IMR-90 (cell line): ENCODE measurements around the gene MSI2. TPM values are rescaled to one million over a fixed set of nuclear protein-coding genes. Genes with fewer than 3 reads are reported as not detected.

Source experiments
- ATAC-seq: fragments of 200-7000 bp; cut with Tn5 transposase; 2 replicates; pipeline ENCODE4 v1.9.1; 2020; ENCODE audit warnings: low read depth, mild to moderate bottlenecking, moderate library complexity
- BruUV-seq: library from RNA; stranded (reverse); fragments of 400-500 nt; replicated peaks from 2 replicates; lab custom pipeline; 2021; lab: Mats Ljungman, UMichigan
- CTCF ChIA-PET: fragments of 300-600 bp; formaldehyde crosslinking; extraction: SDS; loops from one replicate; lab custom pipeline; 2021; ENCODE audit warnings: antibody characterized with exemption; lab: Yijun Ruan, JAX
- POLR2A ChIA-PET: fragments of 300-600 bp; sonication (Branson Sonifier 250); formaldehyde crosslinking; loops from one replicate; lab custom pipeline; 2022; ENCODE audit warnings: antibody characterized with exemption; ENCODE audit not compliant: unreplicated experiment; lab: Charles Lee
- DNase-seq: peaks from one replicate; pipeline ENCODE4 v3.0.0; 2013
- H2AFZ ChIP-seq: replicated peaks from 2 replicates; pipeline ENCODE3; 2013; ENCODE audit warnings: low read length, mild to moderate bottlenecking; ENCODE audit not compliant: poor library complexity
- H2AK5ac ChIP-seq: 2 replicates; pipeline ENCODE4 v1.6.1; 2013; ENCODE audit warnings: low read depth, low read length, inconsistent platforms
- H2AK9ac ChIP-seq: replicated peaks from 2 replicates; pipeline ENCODE3; 2013; ENCODE audit warnings: mild to moderate bottlenecking, low read depth, low read length, moderate library complexity; ENCODE audit not compliant: poor library complexity
- H2BK120ac ChIP-seq: 2 replicates; pipeline ENCODE4 v1.6.1; 2013; ENCODE audit warnings: low read depth, low read length, inconsistent platforms
- H2BK15ac ChIP-seq: 3 replicates; pipeline ENCODE4 v1.6.1; 2013; ENCODE audit warnings: low read depth, low read length, inconsistent platforms
- H2BK20ac ChIP-seq: 2 replicates; pipeline ENCODE4 v1.6.1; 2013; ENCODE audit warnings: low read depth, mild to moderate bottlenecking, inconsistent platforms, low read length, moderate library complexity
- H2BK5ac ChIP-seq: 2 replicates; pipeline ENCODE4 v1.6.1; 2013; ENCODE audit warnings: mild to moderate bottlenecking, low read depth, low read length, inconsistent platforms; ENCODE audit not compliant: poor library complexity, severe bottlenecking
- H3K14ac ChIP-seq: replicated peaks from 2 replicates; pipeline ENCODE4 v1.6.1; 2013; ENCODE audit warnings: low read depth, low read length, inconsistent platforms
- H3K18ac ChIP-seq: 2 replicates; pipeline ENCODE4 v1.6.1; 2013; ENCODE audit warnings: low read depth, low read length, control low read depth
- H3K23ac ChIP-seq: 2 replicates; pipeline ENCODE4 v1.6.1; 2013; ENCODE audit warnings: low read depth, low read length, inconsistent platforms
- H3K27ac ChIP-seq: 2 replicates; pipeline ENCODE4 v1.5.1; 2013; ENCODE audit warnings: mild to moderate bottlenecking, control low read depth, low read length; ENCODE audit not compliant: insufficient read depth
- H3K27me3 ChIP-seq: 2 replicates; pipeline ENCODE4 v1.6.1; 2013; ENCODE audit warnings: low read length; ENCODE audit not compliant: control insufficient read depth, insufficient read depth
- H3K36me3 ChIP-seq: 2 replicates; pipeline ENCODE4 v1.6.1; 2013; ENCODE audit warnings: low read length, mixed read lengths; ENCODE audit not compliant: control insufficient read depth, insufficient read depth
- H3K4ac ChIP-seq: 2 replicates; pipeline ENCODE4 v1.6.1; 2013; ENCODE audit warnings: low read depth, low read length, inconsistent platforms
- H3K4me1 ChIP-seq: 2 replicates; pipeline ENCODE4 v1.6.1; 2013; ENCODE audit warnings: low read length, mixed read lengths; ENCODE audit not compliant: control insufficient read depth, insufficient read depth
- H3K4me2 ChIP-seq: 2 replicates; pipeline ENCODE4 v1.6.1; 2013; ENCODE audit warnings: low read depth, mild to moderate bottlenecking, control low read depth, low read length, moderate library complexity
- H3K4me3 ChIP-seq: 2 replicates; pipeline ENCODE4 v1.5.1; 2013; ENCODE audit warnings: low read depth, mild to moderate bottlenecking, control low read depth, low read length, moderate library complexity; ENCODE audit not compliant: insufficient read depth
- H3K56ac ChIP-seq: 2 replicates; pipeline ENCODE4 v1.6.1; 2013; ENCODE audit warnings: low read length, inconsistent platforms; ENCODE audit not compliant: insufficient read depth; ENCODE audit errors: extremely low read depth
- H3K79me1 ChIP-seq, 2 experiments: 2 replicates each; pipeline ENCODE4 v1.6.1; 2013; ENCODE audit warnings: low read length in 2 of 2, inconsistent platforms in 1 of 2, low read depth in 1 of 2
- H3K9ac ChIP-seq: 2 replicates; pipeline ENCODE4 v1.6.1; 2013; ENCODE audit warnings: low read depth, low read length, control low read depth
- H3K9me1 ChIP-seq: 2 replicates; pipeline ENCODE4 v1.6.1; 2013; ENCODE audit warnings: low read length, inconsistent platforms; ENCODE audit not compliant: insufficient read depth
- H3K9me3 ChIP-seq: 2 replicates; pipeline ENCODE4 v1.6.1; 2013; ENCODE audit warnings: low read length; ENCODE audit not compliant: control insufficient read depth, insufficient read depth
- H4K20me1 ChIP-seq: 2 replicates; pipeline ENCODE4 v1.6.1; 2013; ENCODE audit warnings: low read length, inconsistent platforms; ENCODE audit not compliant: insufficient read depth
- H4K5ac ChIP-seq: 2 replicates; pipeline ENCODE4 v1.6.1; 2013; ENCODE audit warnings: mild to moderate bottlenecking, low read depth, low read length, control low read depth
- H4K8ac ChIP-seq, 2 experiments: 2 replicates each; pipeline ENCODE4 v1.6.1; 2013; ENCODE audit warnings: low read depth in 2 of 2, low read length in 2 of 2, control low read depth in 1 of 2, inconsistent platforms in 1 of 2
- H4K91ac ChIP-seq: 2 replicates; pipeline ENCODE4 v1.6.1; 2013; ENCODE audit warnings: low read depth, low read length, inconsistent platforms; ENCODE audit not compliant: insufficient read depth
- BHLHE40 ChIP-seq: fragments of 150-350 bp; IDR thresholded peaks from 2 replicates; pipeline ENCODE4 v1.6.1; 2016; ENCODE audit warnings: mild to moderate bottlenecking, low read depth, low read length
- CEBPB ChIP-seq: IDR thresholded peaks from 2 replicates; pipeline ENCODE4 v1.6.1; 2012; ENCODE audit warnings: low read depth, low read length, improper control_type of control experiment
- CHD1 ChIP-seq: IDR thresholded peaks from 2 replicates; pipeline ENCODE4 v1.6.1; 2012; ENCODE audit warnings: low read depth, low read length, improper control_type of control experiment
- CTCF ChIP-seq: conservative IDR thresholded peaks from 2 replicates; pipeline ENCODE4 v1.5.1; 2012; ENCODE audit warnings: mild to moderate bottlenecking, low read depth, low read length, improper control_type of control experiment
- ELK1 ChIP-seq: fragments of 150-350 bp; IDR thresholded peaks from 2 replicates; pipeline ENCODE4 v1.6.1; 2016; ENCODE audit warnings: low read depth, mild to moderate bottlenecking, low read length, moderate library complexity, borderline replicate concordance
- FOS ChIP-seq: fragments of 150-350 bp; IDR thresholded peaks from 2 replicates; pipeline ENCODE4 v1.6.1; 2016; ENCODE audit warnings: low read depth, low read length
- MAFK ChIP-seq: IDR thresholded peaks from 2 replicates; pipeline ENCODE4 v1.6.1; 2012; ENCODE audit warnings: low read depth, low read length, improper control_type of control experiment
- MAZ ChIP-seq: IDR thresholded peaks from 2 replicates; pipeline ENCODE4 v1.6.1; 2012; ENCODE audit warnings: low read depth, mild to moderate bottlenecking, low read length, improper control_type of control experiment, moderate library complexity, borderline replicate concordance
- MXI1 ChIP-seq: IDR thresholded peaks from 2 replicates; pipeline ENCODE4 v1.6.1; 2012; ENCODE audit warnings: low read depth, mild to moderate bottlenecking, low read length, moderate library complexity, borderline replicate concordance
- NFE2L2 ChIP-seq: fragments of 150-350 bp; IDR thresholded peaks from 2 replicates; pipeline ENCODE4 v1.6.1; 2016; ENCODE audit warnings: low read depth, mild to moderate bottlenecking, low read length
- POLR2A ChIP-seq: IDR thresholded peaks from 2 replicates; pipeline ENCODE4 v1.6.1; 2012; ENCODE audit warnings: mild to moderate bottlenecking, low read depth, low read length
- RAD21 ChIP-seq: IDR thresholded peaks from 2 replicates; pipeline ENCODE4 v1.6.1; 2012; ENCODE audit warnings: low read length, improper control_type of control experiment
- RCOR1 ChIP-seq: IDR thresholded peaks from 2 replicates; pipeline ENCODE4 v1.6.1; 2012; ENCODE audit warnings: mild to moderate bottlenecking, low read length, improper control_type of control experiment; ENCODE audit not compliant: insufficient replicate concordance
- RFX5 ChIP-seq: IDR thresholded peaks from 2 replicates; pipeline ENCODE4 v1.8.0; 2012; ENCODE audit warnings: low read depth, mild to moderate bottlenecking, low read length, moderate library complexity
- SMC3 ChIP-seq: fragments of 150-350 bp; IDR thresholded peaks from 2 replicates; pipeline ENCODE4 v1.6.1; 2016; ENCODE audit warnings: low read depth, mild to moderate bottlenecking, antibody characterized with exemption, low read length, moderate library complexity
- USF2 ChIP-seq: fragments of 150-350 bp; IDR thresholded peaks from 2 replicates; pipeline ENCODE4 v1.6.1; 2017; ENCODE audit warnings: mild to moderate bottlenecking, antibody characterized with exemption, low read length, low read depth
- WGBS, 2 experiments: methylation state at CpG; one replicate each; pipeline versions ENCODE4 v1.1.5 to v1.1.7; 2013; ENCODE audit warnings: missing lambda C conversion rate in 2 of 2; ENCODE audit not compliant: insufficient read length in 1 of 2; ENCODE audit errors: extremely low coverage in 2 of 2; 5-methylcytosine and 5-hydroxymethylcytosine counted together
- dilution Hi-C: fragments of 300-500 bp; cut with HindIII; formaldehyde crosslinking; loops from one replicate; pipeline ENCODE4 v1.14.3; 2018; ENCODE audit warnings: low sequenced_read_pairs; ENCODE audit not compliant: unreplicated experiment
- in situ Hi-C: fragments of 300-500 bp; cut with MboI; formaldehyde crosslinking; loops from 3 replicates; pipeline ENCODE4 v1.14.3; 2019; ENCODE audit warnings: low sequenced_read_pairs, inconsistent platforms, mixed read lengths
- intact Hi-C: fragments of 100-400 bp; cut with micrococcal nuclease; formaldehyde crosslinking; loops from 2 replicates; pipeline ENCODE4 v1.10.0; 2022
- polyA plus RNA-seq, 3 experiments: library from polyadenylated mRNA; depleted of rRNA; stranded (reverse); fragments of >200 nt; gene quantifications; 2 replicates each; pipeline ENCODE4 v1.2.3, GENCODE V29; 2012; ENCODE audit warnings: low replicate concordance in 1 of 3
- total RNA-seq: library from RNA; depleted of rRNA; stranded (reverse); fragments of >200 nt; gene quantifications from 2 replicates; pipeline ENCODE4 v1.2.3, GENCODE V29; 2012

Gene MSI2
- total and polyA plus RNA-seq, 2 of the 4 experiments (the other 2 are of a cell fraction), result 13.0 to 16.0 TPM

GRCh38 chr17:57508671-57509070 is 252.3 kb downstream of the MSI2 start:
- 96% methylated on average over 8 of the region's 10 CpGs; no CpG with 5 or more reads in 1 of the 2 experiments for WGBS, 2 experiments
- Histone ChIP-seq H3K4ac (no peak overlapping the region; the same call in 1 of the 2 replicates), H3K56ac (no peak overlapping the region), H3K27me3 (no peaks in the 10 kb centered on the region), H4K8ac (no peak overlapping the region), H3K4me3 (no peak overlapping the region), H3K79me1 (peaks cover 0 to 3% of the 10 kb centered on the region in 2 experiments; a peak in 2 of 4 replicates), H3K27ac (no peak overlapping the region), H3K4me2 (no peak overlapping the region), H4K91ac (no peak overlapping the region), H3K4me1 (peaks cover 5% of the 10 kb centered on the region; the same call in 1 of the 2 replicates), H2BK5ac (no peak overlapping the region), H4K5ac (no peak overlapping the region), H3K9me1 (0 out of 2 replicates have a peak, but pooled peaks cover 2% of the 10 kb centered on the region), H3K9me3 (no peaks in the 10 kb centered on the region), H2AK5ac (no peak overlapping the region), H3K14ac (no peak overlapping the region), H3K18ac (no peak overlapping the region), H2BK120ac (no peak overlapping the region), H2AFZ (no peak overlapping the region), H2AK9ac (no peak overlapping the region), H3K36me3 (no peaks in the 10 kb centered on the region), H3K23ac (no peak overlapping the region), H4K20me1 (no peaks in the 10 kb centered on the region), H2BK20ac (no peak overlapping the region), H3K9ac (no peak overlapping the region), H2BK15ac (no peak overlapping the region)
- ChIA-PET POLR2A (no interaction called here), CTCF (no interaction called here)
- ATAC-seq, result no peak
- intact Hi-C loops, result no loop called here
- DNase-seq, result no peak
- in situ Hi-C loops, result no loop called here
- BruUV-seq, result no TSS peak
- dilution Hi-C loops, result no loop called here
- TF ChIP-seq ELK1 (no peak), BHLHE40 (no peak), MAFK (no peak), CEBPB (no peak), CTCF (no peak), MXI1 (no peak), RFX5 (no peak), USF2 (no peak), NFE2L2 (no peak), POLR2A (no peak), CHD1 (no peak), FOS (no peak), SMC3 (no peak), RAD21 (no peak), MAZ (no peak), RCOR1 (no peak)
